Activated CD4-positive, alpha-beta T cell treated with anti-CD3 and anti-CD28 coated beads, Interleukin-2, amount 50 U/mL, for 24 hours (primary cell): ENCODE measurements around the gene ARHGEF12.
A peak's percentile ranks its signal among the peaks of the same experiment; 100 is the strongest.

Experiments used
- DNase-seq, 2 donors: peaks; one replicate each; pipeline ENCODE4 v3.0.0-alpha.2; 2020; ENCODE audit warnings: low read depth in 1 of 2, low spot score in 1 of 2

Gene ARHGEF12

GRCh38 chr11:120335908-120336640, at the start of gene ARHGEF12:
TSS of gene ARHGEF12 (plus strand) at chr11:120336413. CDS start at chr11:120337244, 831 bp downstream.
- peak; percentile 74 to 77 for DNase-seq

GRCh38 chr11:120288021-120288420, 48.2 kb upstream of the ARHGEF12 start:
- DNase-seq: no peak

GRCh38 chr11:120289426-120289825, 46.8 kb upstream of the ARHGEF12 start:
- DNase-seq: no peak

- no peak for DNase-seq
Observed at GRCh38 chr11:120290956-120291355, 45.3 kb upstream of the ARHGEF12 start.

- DNase-seq: no peak
Observed at GRCh38 chr11:120293038-120293800, 43.0 kb upstream of the ARHGEF12 start.

- no peak for DNase-seq
Observed at GRCh38 chr11:120294096-120294495, 42.1 kb upstream of the ARHGEF12 start.

- DNase-seq: no peak
Observed at GRCh38 chr11:120295099-120295498, 41.1 kb upstream of the ARHGEF12 start.

GRCh38 chr11:120296554-120296953, 39.7 kb upstream of the ARHGEF12 start:
- DNase-seq: no peak

GRCh38 chr11:120298461-120298860, 37.8 kb upstream of the ARHGEF12 start:
- DNase-seq: no peak

- DNase-seq: no peak
Observed at GRCh38 chr11:120302001-120302805, 34.0 kb upstream of the ARHGEF12 start.

GRCh38 chr11:120303004-120303637, 33.1 kb upstream of the ARHGEF12 start:
- peak; percentile 32 to 42 for DNase-seq

- DNase-seq: no peak
Observed at GRCh38 chr11:120304526-120304925, 31.7 kb upstream of the ARHGEF12 start.

- DNase-seq: no peak
Observed at GRCh38 chr11:120305286-120305685, 30.9 kb upstream of the ARHGEF12 start.

- no peak for DNase-seq
Observed at GRCh38 chr11:120306519-120307242, 29.5 kb upstream of the ARHGEF12 start.

GRCh38 chr11:120307476-120307875, 28.7 kb upstream of the ARHGEF12 start:
- no peak for DNase-seq

- DNase-seq: no peak
Observed at GRCh38 chr11:120308081-120308480, 28.1 kb upstream of the ARHGEF12 start.

GRCh38 chr11:120310870-120311269, 25.3 kb upstream of the ARHGEF12 start:
- DNase-seq: no peak

- DNase-seq: no peak
Observed at GRCh38 chr11:120314861-120315260, 21.4 kb upstream of the ARHGEF12 start.

GRCh38 chr11:120316880-120317688, 19.1 kb upstream of the ARHGEF12 start:
- no peak for DNase-seq
